GM23338 (cell line): Measurements from ENCODE around the gene EPAS1. TPM values are rescaled to one million over a fixed set of nuclear protein-coding genes. Genes with fewer than 3 reads are reported as not detected.

Experiments used
- ATAC-seq: fragments of 200-7000 bp; cut with Tn5 transposase; 3 replicates; pipeline ENCODE4 v1.9.1; 2020
- DNase-seq: peaks from one replicate; pipeline ENCODE4 v3.0.0-alpha.2; 2015; ENCODE audit warnings: low spot score
- H2AFZ ChIP-seq: fragments of 200-600 bp; sonication (generic); 2 replicates; pipeline ENCODE4 v1.8.0; 2016; ENCODE audit warnings: antibody characterized with exemption, mild to moderate bottlenecking, moderate library complexity
- H3F3A ChIP-seq: fragments of 200-600 bp; sonication (generic); replicated peaks from 2 replicates; pipeline ENCODE4 v1.8.0; 2017; ENCODE audit warnings: antibody characterized with exemption, mixed run types, low read depth
- H3K27ac ChIP-seq: fragments of 200-600 bp; sonication (generic); 2 replicates; pipeline ENCODE4 v1.6.1; 2016; ENCODE audit warnings: low read depth
- H3K27me3 ChIP-seq: fragments of 200-600 bp; sonication (generic); 2 replicates; pipeline ENCODE4 v1.8.0; 2016; ENCODE audit warnings: mild to moderate bottlenecking, mixed run types, moderate library complexity; ENCODE audit not compliant: insufficient read depth
- H3K36me3 ChIP-seq: fragments of 200-600 bp; sonication (generic); 2 replicates; pipeline ENCODE4 v1.8.0; 2016; ENCODE audit warnings: mild to moderate bottlenecking; ENCODE audit not compliant: insufficient read depth
- H3K4me1 ChIP-seq: fragments of 200-600 bp; sonication (generic); 2 replicates; pipeline ENCODE4 v1.8.0; 2016; ENCODE audit warnings: mild to moderate bottlenecking, moderate library complexity; ENCODE audit not compliant: insufficient read depth
- H3K4me2 ChIP-seq: fragments of 200-600 bp; sonication (generic); 2 replicates; pipeline ENCODE4 v1.7.1; 2017; ENCODE audit warnings: mixed run types
- H3K4me3 ChIP-seq: fragments of 200-600 bp; sonication (generic); 2 replicates; pipeline ENCODE4 v1.6.1; 2016; ENCODE audit warnings: mixed run types
- H3K79me2 ChIP-seq: fragments of 200-600 bp; sonication (generic); replicated peaks from 2 replicates; pipeline ENCODE4 v1.8.0; 2017; ENCODE audit warnings: mild to moderate bottlenecking; ENCODE audit not compliant: insufficient read depth
- H3K9me2 ChIP-seq: fragments of 200-600 bp; sonication (generic); 2 replicates; pipeline ENCODE4 v1.8.0; 2017; ENCODE audit not compliant: insufficient read depth
- H4K20me1 ChIP-seq: fragments of 200-600 bp; sonication (generic); replicated peaks from 2 replicates; pipeline ENCODE4 v1.8.0; 2017; ENCODE audit warnings: mild to moderate bottlenecking; ENCODE audit not compliant: insufficient read depth
- H3K27ac Mint-ChIP-seq: 2 replicates; pipeline ENCODE4 v1.8.0; 2020; ENCODE audit warnings: inconsistent platforms, mild to moderate bottlenecking, moderate library complexity, mixed read lengths
- H3K27me3 Mint-ChIP-seq: 3 replicates; pipeline ENCODE4 v1.8.0; 2022; ENCODE audit warnings: low read depth, mild to moderate bottlenecking, moderate library complexity, mixed read lengths, inconsistent platforms; ENCODE audit not compliant: insufficient read depth, poor library complexity
- H3K36me3 Mint-ChIP-seq: 3 replicates; pipeline ENCODE4 v1.8.0; 2021; ENCODE audit warnings: low read depth, mild to moderate bottlenecking, inconsistent platforms, moderate library complexity, mixed read lengths
- H3K4me1 Mint-ChIP-seq: 3 replicates; pipeline ENCODE4 v1.8.0; 2020; ENCODE audit warnings: mild to moderate bottlenecking, inconsistent platforms, mixed read lengths
- H3K4me3 Mint-ChIP-seq: 3 replicates; pipeline ENCODE4 v1.8.0; 2021; ENCODE audit warnings: moderate library complexity, mild to moderate bottlenecking, inconsistent platforms, mixed read lengths
- H3K9me3 Mint-ChIP-seq: 3 replicates; pipeline ENCODE4 v1.8.0; 2020; ENCODE audit warnings: moderate library complexity, mild to moderate bottlenecking, inconsistent platforms, mixed read lengths
- CREB1 ChIP-seq: fragments of 250-450 bp; sonication (Bioruptor Pico); IDR thresholded peaks from 2 replicates; pipeline ENCODE4 v1.5.0; 2020; ENCODE audit warnings: low read depth, mild to moderate bottlenecking, moderate library complexity
- EZH2 ChIP-seq: fragments of 200-600 bp; sonication (generic); IDR thresholded peaks from one replicate; pipeline ENCODE4 v1.8.0; 2017; ENCODE audit warnings: antibody characterized with exemption, mild to moderate bottlenecking, low read depth; ENCODE audit not compliant: unreplicated experiment
- EZH2phosphoT487 ChIP-seq: fragments of 200-600 bp; sonication (generic); IDR thresholded peaks from one replicate; pipeline ENCODE4 v1.8.1; 2018; ENCODE audit warnings: antibody characterized with exemption; ENCODE audit not compliant: unreplicated experiment
- JUNB ChIP-seq: IDR thresholded peaks from one replicate; pipeline ENCODE4 v1.6.1; 2016; ENCODE audit warnings: antibody characterized with exemption; ENCODE audit not compliant: unreplicated experiment
- NANOG ChIP-seq: IDR thresholded peaks from 2 replicates; pipeline ENCODE4 v1.6.1; 2016; ENCODE audit warnings: antibody characterized with exemption, borderline replicate concordance
- POLR2AphosphoS5 ChIP-seq: IDR thresholded peaks from 2 replicates; pipeline ENCODE4 v1.6.1; 2016; ENCODE audit warnings: antibody characterized with exemption, low read depth
- STAT1 ChIP-seq: IDR thresholded peaks from one replicate; pipeline ENCODE4 v1.6.1; 2016; ENCODE audit warnings: antibody characterized with exemption; ENCODE audit not compliant: unreplicated experiment
- ZNF114 ChIP-seq: fragments of 250-450 bp; sonication (Bioruptor Pico); IDR thresholded peaks from 2 replicates; pipeline ENCODE4 v1.5.0; 2020; ENCODE audit warnings: mild to moderate bottlenecking, moderate library complexity
- polyA plus RNA-seq: library from polyadenylated mRNA; unstranded; fragments of >200 nt; fragmentation: Nextera tagmentation; extraction: Ambion mirVana; gene quantifications from 2 replicates; pipeline ENCODE4 v1.2.1, GENCODE V29; 2016
- total RNA-seq: library from RNA; depleted of rRNA; stranded (reverse); fragments of >200 nt; shearing (Covaris generic); gene quantifications from 2 replicates; pipeline ENCODE4 v1.2.3, GENCODE V29; 2014
- TF ChIP-seq, protein P1 (sequence below): fragments of 250-450 bp; sonication (Bioruptor Pico); IDR thresholded peaks from 2 replicates; pipeline ENCODE4 v1.5.0; 2020; ENCODE audit warnings: mild to moderate bottlenecking, moderate library complexity
- TF ChIP-seq, protein P2 (sequence below): IDR thresholded peaks from one replicate; pipeline ENCODE4 v1.6.1; 2018; ENCODE audit warnings: antibody characterized with exemption; ENCODE audit not compliant: unreplicated experiment
- TF ChIP-seq, protein P3 (sequence below), 2 experiments: fragments of 200-600 bp in 1 of 2; sonication (generic) in 1 of 2; conservative IDR thresholded peaks; 2 replicates each; pipeline versions ENCODE4 v1.5.1 to v1.6.1; 2016 to 2017; ENCODE audit warnings: antibody characterized with exemption in 2 of 2, low read depth in 2 of 2, mild to moderate bottlenecking in 2 of 2, moderate library complexity in 1 of 2
- TF ChIP-seq, protein P4 (sequence below): IDR thresholded peaks from 2 replicates; pipeline ENCODE4 v1.6.1; 2016; ENCODE audit warnings: antibody characterized with exemption

EPAS1 gene
- total and polyA plus RNA-seq, 2 experiments from 2014 or later: 0.68 to 5.4 TPM

DNA sequence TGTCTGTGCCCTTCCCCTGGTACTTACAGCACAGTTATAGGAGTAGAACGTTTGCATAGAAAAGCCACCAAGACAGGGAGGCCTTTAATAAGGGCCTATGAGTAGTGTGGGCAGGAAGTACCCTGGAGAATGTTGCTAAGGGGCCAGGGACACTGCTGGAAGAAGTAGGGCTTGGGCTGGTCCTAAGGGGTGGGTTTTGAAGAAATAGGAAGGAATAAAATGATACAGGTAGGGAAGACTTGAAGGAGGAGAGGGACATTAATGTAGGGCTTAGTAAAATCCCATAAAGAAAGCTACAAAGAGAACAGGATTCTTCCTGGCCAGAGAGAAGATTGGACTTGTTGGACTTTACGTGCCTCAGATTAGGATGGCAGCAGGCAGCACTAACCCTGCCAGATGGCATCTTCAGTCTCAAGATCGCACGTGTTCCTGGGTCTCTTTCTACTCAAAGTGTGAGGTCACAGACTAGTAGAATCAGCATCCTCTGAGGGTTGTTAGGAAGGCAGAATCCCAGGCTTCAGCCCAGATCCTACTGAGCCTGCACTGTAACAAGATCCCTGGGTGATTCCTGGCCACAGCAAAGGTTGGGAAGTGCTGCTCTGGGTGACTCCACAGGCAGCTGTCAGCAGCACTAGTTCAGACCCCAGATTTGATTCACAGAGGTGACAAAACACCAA lies 39.2 kb downstream of the EPAS1 start:
- H3K27ac ChIP-seq: no peak overlapping the region
- H3K4me3 ChIP-seq: peak overlapping the region; percentile 43; the same call in 1 of the 2 replicates
- TF ChIP-seq, protein P1, sequence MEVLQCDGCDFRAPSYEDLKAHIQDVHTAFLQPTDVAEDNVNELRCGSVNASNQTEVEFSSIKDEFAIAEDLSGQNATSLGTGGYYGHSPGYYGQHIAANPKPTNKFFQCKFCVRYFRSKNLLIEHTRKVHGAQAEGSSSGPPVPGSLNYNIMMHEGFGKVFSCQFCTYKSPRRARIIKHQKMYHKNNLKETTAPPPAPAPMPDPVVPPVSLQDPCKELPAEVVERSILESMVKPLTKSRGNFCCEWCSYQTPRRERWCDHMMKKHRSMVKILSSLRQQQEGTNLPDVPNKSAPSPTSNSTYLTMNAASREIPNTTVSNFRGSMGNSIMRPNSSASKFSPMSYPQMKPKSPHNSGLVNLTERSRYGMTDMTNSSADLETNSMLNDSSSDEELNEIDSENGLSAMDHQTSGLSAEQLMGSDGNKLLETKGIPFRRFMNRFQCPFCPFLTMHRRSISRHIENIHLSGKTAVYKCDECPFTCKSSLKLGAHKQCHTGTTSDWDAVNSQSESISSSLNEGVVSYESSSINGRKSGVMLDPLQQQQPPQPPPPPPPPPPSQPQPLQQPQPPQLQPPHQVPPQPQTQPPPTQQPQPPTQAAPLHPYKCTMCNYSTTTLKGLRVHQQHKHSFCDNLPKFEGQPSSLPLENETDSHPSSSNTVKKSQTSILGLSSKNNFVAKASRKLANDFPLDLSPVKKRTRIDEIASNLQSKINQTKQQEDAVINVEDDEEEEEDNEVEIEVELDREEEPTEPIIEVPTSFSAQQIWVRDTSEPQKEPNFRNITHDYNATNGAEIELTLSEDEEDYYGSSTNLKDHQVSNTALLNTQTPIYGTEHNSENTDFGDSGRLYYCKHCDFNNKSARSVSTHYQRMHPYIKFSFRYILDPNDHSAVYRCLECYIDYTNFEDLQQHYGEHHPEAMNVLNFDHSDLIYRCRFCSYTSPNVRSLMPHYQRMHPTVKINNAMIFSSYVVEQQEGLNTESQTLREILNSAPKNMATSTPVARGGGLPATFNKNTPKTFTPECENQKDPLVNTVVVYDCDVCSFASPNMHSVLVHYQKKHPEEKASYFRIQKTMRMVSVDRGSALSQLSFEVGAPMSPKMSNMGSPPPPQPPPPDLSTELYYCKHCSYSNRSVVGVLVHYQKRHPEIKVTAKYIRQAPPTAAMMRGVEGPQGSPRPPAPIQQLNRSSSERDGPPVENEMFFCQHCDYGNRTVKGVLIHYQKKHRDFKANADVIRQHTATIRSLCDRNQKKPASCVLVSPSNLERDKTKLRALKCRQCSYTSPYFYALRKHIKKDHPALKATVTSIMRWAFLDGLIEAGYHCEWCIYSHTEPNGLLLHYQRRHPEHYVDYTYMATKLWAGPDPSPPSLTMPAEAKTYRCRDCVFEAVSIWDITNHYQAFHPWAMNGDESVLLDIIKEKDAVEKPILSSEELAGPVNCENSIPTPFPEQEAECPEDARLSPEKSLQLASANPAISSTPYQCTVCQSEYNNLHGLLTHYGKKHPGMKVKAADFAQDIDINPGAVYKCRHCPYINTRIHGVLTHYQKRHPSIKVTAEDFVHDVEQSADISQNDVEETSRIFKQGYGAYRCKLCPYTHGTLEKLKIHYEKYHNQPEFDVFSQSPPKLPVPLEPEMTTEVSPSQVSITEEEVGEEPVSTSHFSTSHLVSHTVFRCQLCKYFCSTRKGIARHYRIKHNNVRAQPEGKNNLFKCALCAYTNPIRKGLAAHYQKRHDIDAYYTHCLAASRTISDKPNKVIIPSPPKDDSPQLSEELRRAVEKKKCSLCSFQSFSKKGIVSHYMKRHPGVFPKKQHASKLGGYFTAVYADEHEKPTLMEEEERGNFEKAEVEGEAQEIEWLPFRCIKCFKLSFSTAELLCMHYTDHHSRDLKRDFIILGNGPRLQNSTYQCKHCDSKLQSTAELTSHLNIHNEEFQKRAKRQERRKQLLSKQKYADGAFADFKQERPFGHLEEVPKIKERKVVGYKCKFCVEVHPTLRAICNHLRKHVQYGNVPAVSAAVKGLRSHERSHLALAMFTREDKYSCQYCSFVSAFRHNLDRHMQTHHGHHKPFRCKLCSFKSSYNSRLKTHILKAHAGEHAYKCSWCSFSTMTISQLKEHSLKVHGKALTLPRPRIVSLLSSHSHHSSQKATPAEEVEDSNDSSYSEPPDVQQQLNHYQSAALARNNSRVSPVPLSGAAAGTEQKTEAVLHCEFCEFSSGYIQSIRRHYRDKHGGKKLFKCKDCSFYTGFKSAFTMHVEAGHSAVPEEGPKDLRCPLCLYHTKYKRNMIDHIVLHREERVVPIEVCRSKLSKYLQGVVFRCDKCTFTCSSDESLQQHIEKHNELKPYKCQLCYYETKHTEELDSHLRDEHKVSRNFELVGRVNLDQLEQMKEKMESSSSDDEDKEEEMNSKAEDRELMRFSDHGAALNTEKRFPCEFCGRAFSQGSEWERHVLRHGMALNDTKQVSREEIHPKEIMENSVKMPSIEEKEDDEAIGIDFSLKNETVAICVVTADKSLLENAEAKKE (CRISPR knock-in tag): no peak
- TF ChIP-seq EZH2 (no peak), POLR2AphosphoS5 (no peak), EZH2phosphoT487 (no peak), CREB1 (CRISPR knock-in tag) (no peak), STAT1 (no peak), ZNF114 (no peak), JUNB (no peak), NANOG (no peak)
- TF ChIP-seq, protein P2, sequence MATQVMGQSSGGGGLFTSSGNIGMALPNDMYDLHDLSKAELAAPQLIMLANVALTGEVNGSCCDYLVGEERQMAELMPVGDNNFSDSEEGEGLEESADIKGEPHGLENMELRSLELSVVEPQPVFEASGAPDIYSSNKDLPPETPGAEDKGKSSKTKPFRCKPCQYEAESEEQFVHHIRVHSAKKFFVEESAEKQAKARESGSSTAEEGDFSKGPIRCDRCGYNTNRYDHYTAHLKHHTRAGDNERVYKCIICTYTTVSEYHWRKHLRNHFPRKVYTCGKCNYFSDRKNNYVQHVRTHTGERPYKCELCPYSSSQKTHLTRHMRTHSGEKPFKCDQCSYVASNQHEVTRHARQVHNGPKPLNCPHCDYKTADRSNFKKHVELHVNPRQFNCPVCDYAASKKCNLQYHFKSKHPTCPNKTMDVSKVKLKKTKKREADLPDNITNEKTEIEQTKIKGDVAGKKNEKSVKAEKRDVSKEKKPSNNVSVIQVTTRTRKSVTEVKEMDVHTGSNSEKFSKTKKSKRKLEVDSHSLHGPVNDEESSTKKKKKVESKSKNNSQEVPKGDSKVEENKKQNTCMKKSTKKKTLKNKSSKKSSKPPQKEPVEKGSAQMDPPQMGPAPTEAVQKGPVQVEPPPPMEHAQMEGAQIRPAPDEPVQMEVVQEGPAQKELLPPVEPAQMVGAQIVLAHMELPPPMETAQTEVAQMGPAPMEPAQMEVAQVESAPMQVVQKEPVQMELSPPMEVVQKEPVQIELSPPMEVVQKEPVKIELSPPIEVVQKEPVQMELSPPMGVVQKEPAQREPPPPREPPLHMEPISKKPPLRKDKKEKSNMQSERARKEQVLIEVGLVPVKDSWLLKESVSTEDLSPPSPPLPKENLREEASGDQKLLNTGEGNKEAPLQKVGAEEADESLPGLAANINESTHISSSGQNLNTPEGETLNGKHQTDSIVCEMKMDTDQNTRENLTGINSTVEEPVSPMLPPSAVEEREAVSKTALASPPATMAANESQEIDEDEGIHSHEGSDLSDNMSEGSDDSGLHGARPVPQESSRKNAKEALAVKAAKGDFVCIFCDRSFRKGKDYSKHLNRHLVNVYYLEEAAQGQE: no peak
- TF ChIP-seq, protein P3, sequence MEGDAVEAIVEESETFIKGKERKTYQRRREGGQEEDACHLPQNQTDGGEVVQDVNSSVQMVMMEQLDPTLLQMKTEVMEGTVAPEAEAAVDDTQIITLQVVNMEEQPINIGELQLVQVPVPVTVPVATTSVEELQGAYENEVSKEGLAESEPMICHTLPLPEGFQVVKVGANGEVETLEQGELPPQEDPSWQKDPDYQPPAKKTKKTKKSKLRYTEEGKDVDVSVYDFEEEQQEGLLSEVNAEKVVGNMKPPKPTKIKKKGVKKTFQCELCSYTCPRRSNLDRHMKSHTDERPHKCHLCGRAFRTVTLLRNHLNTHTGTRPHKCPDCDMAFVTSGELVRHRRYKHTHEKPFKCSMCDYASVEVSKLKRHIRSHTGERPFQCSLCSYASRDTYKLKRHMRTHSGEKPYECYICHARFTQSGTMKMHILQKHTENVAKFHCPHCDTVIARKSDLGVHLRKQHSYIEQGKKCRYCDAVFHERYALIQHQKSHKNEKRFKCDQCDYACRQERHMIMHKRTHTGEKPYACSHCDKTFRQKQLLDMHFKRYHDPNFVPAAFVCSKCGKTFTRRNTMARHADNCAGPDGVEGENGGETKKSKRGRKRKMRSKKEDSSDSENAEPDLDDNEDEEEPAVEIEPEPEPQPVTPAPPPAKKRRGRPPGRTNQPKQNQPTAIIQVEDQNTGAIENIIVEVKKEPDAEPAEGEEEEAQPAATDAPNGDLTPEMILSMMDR (conservative IDR thresholded peaks at IDR 0.05; ENCODE audit: low read depth in 2 of 2): no peak
- TF ChIP-seq, protein P4, sequence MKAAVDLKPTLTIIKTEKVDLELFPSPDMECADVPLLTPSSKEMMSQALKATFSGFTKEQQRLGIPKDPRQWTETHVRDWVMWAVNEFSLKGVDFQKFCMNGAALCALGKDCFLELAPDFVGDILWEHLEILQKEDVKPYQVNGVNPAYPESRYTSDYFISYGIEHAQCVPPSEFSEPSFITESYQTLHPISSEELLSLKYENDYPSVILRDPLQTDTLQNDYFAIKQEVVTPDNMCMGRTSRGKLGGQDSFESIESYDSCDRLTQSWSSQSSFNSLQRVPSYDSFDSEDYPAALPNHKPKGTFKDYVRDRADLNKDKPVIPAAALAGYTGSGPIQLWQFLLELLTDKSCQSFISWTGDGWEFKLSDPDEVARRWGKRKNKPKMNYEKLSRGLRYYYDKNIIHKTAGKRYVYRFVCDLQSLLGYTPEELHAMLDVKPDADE: no peak
- Mint-ChIP-seq H3K27ac (no peak overlapping the region; the same call in 1 of the 2 replicates), H3K36me3 (no peaks in the 10 kb centered on the region), H3K4me1 (peaks cover 49% of the 10 kb centered on the region), H3K9me3 (no peaks in the 10 kb centered on the region; the same call in 2 of the 3 replicates), H3K4me3 (no peak overlapping the region; the same call in 2 of the 3 replicates), H3K27me3 (peaks cover 6% of the 10 kb centered on the region)
- no peaks in the 10 kb centered on the region for H3F3A ChIP-seq
- ATAC-seq: peak; percentile 40
- H4K20me1 ChIP-seq: no peaks in the 10 kb centered on the region
- no peak for DNase-seq
- no peaks in the 10 kb centered on the region for H3K79me2 ChIP-seq
- H3K4me1 ChIP-seq: peaks cover 35% of the 10 kb centered on the region
- no peaks in the 10 kb centered on the region for H3K36me3 ChIP-seq
- H3K9me2 ChIP-seq: 0 out of 2 replicates have a peak, but pooled peaks cover 4% of the 10 kb centered on the region
- peak overlapping the region; percentile 92 for H2AFZ ChIP-seq
- H3K4me2 ChIP-seq: peak overlapping the region; percentile 76; the same call in 1 of the 2 replicates
- no peaks in the 10 kb centered on the region for H3K27me3 ChIP-seq
